Karpas-422 (cell line): ENCODE results near the gene RO60. TPM values are rescaled to one million over a fixed set of nuclear protein-coding genes. Genes with fewer than 3 reads are reported as not detected.
A peak's percentile ranks its signal among the peaks of the same experiment; 100 is the strongest.

Experiments
- DNase-seq: peaks from one replicate; pipeline ENCODE4 v3.0.0-alpha.2; 2015
- H2AFZ ChIP-seq: fragments of 200-600 bp; sonication (generic); 2 replicates; pipeline ENCODE4 v1.6.1; 2014; ENCODE audit warnings: antibody characterized with exemption, low read length, mixed read lengths
- H3K27ac ChIP-seq: fragments of 200-600 bp; sonication (generic); 2 replicates; pipeline ENCODE4 v1.5.1; 2014; ENCODE audit warnings: mild to moderate bottlenecking, low read length, moderate library complexity
- H3K27me3 ChIP-seq: fragments of 200-600 bp; sonication (generic); 2 replicates; pipeline ENCODE4 v1.6.1; 2014; ENCODE audit warnings: low read length, mixed read lengths
- H3K36me3 ChIP-seq: fragments of 200-600 bp; sonication (generic); 2 replicates; pipeline ENCODE4 v1.6.1; 2014; ENCODE audit warnings: low read length, mixed read lengths; ENCODE audit not compliant: insufficient read depth
- H3K4me1 ChIP-seq: fragments of 200-600 bp; sonication (generic); 2 replicates; pipeline ENCODE4 v1.6.1; 2014; ENCODE audit warnings: mild to moderate bottlenecking, low read length, mixed read lengths
- H3K4me2 ChIP-seq: fragments of 200-600 bp; sonication (generic); 2 replicates; pipeline ENCODE4 v1.6.1; 2014; ENCODE audit warnings: low read length, low read depth, mild to moderate bottlenecking; ENCODE audit not compliant: poor library complexity, severe bottlenecking
- H3K4me3 ChIP-seq: fragments of 200-600 bp; sonication (generic); 2 replicates; pipeline ENCODE4 v1.5.1; 2014; ENCODE audit warnings: mild to moderate bottlenecking, antibody characterized with exemption, low read length, mixed read lengths
- H3K79me2 ChIP-seq: fragments of 200-600 bp; sonication (generic); 2 replicates; pipeline ENCODE4 v1.6.1; 2014; ENCODE audit warnings: mild to moderate bottlenecking, low read length, mixed read lengths
- H3K9ac ChIP-seq: fragments of 200-600 bp; sonication (generic); 2 replicates; pipeline ENCODE4 v1.6.0; 2014; ENCODE audit warnings: low read length
- H3K9me2 ChIP-seq: fragments of 200-600 bp; sonication (generic), shearing (Covaris generic); replicated peaks from 2 replicates; pipeline ENCODE4 v1.6.0; 2014; ENCODE audit warnings: mild to moderate bottlenecking, low read length, moderate library complexity; ENCODE audit not compliant: insufficient read depth
- H3K9me3 ChIP-seq: fragments of 300-700, 200-600 bp; sonication (generic); 2 replicates; pipeline ENCODE4 v1.6.1; 2014; ENCODE audit warnings: low read length, mixed read lengths
- H4K20me1 ChIP-seq: fragments of 200-600 bp; sonication (generic); 2 replicates; pipeline ENCODE4 v1.6.1; 2014; ENCODE audit warnings: mild to moderate bottlenecking, antibody characterized with exemption, low read length, low read depth; ENCODE audit not compliant: insufficient read depth
- total RNA-seq: library from RNA; depleted of rRNA; stranded (reverse); fragments of >200 nt; shearing (Covaris generic); gene quantifications from 2 replicates; pipeline ENCODE4 v1.2.3, GENCODE V29; 2014; ENCODE audit warnings: low replicate concordance

RO60 gene
- total RNA-seq, 1 experiment from 2014 or later = 168 TPM

- no peaks in the 10 kb centered on the region for H3K9me3 ChIP-seq
- peaks cover 74% of the 10 kb centered on the region for H3K4me1 ChIP-seq
- peak overlapping the region; percentile 55 for H3K4me2 ChIP-seq
- no peaks in the 10 kb centered on the region for H3K9me2 ChIP-seq
- DNase-seq = no peak
- H3K79me2 ChIP-seq = peaks cover 98% of the 10 kb centered on the region
- H3K4me3 ChIP-seq = peak overlapping the region; percentile 44
- no peak overlapping the region for H2AFZ ChIP-seq
- H3K27ac ChIP-seq = peak overlapping the region; percentile 48
- peak overlapping the region; percentile 47 for H3K9ac ChIP-seq
- H3K36me3 ChIP-seq = peaks cover 23% of the 10 kb centered on the region
- H3K27me3 ChIP-seq = no peaks in the 10 kb centered on the region
- no peaks in the 10 kb centered on the region; the same call in 1 of the 2 replicates for H4K20me1 ChIP-seq
Measured at GRCh38 chr1:193066606-193067005, 7.2 kb downstream of the RO60 start.

DNA sequence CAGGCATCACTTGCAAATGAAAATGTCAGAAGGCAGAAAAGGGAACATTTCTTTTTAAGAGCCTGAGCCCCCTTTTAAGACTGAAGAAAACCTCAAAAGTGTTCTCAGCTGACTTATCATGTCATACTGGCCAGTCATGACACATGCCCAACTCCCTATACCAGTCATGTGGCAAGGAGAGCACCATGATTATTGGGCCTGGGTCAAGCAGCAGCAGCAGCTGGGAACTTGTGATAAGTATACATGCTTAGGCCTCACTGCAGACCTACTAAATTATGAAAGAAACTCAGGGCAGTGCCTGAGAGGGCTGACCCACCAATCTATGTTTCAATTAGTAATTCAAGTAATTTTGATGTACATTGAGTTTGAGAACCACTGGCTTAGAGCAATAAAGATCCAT lies 8.6 kb downstream of the RO60 start:
- Histone ChIP-seq H4K20me1 (no peaks in the 10 kb centered on the region; the same call in 1 of the 2 replicates), H3K4me1 (peaks cover 72% of the 10 kb centered on the region)

GRCh38 chr1:193069748-193070385 lies 10.5 kb downstream of the RO60 start:
- H3K4me1 ChIP-seq = peaks cover 53% of the 10 kb centered on the region
- H3K27ac ChIP-seq = peak overlapping the region; percentile 73
- no peak overlapping the region for H3K9ac ChIP-seq
- DNase-seq = peak; percentile 58
- peaks cover 28% of the 10 kb centered on the region for H3K36me3 ChIP-seq
- peaks cover 86% of the 10 kb centered on the region for H3K79me2 ChIP-seq
- no peak overlapping the region for H3K4me3 ChIP-seq
- H3K9me3 ChIP-seq = peaks cover 5% of the 10 kb centered on the region; the same call in 1 of the 2 replicates
- H2AFZ ChIP-seq = no peak overlapping the region
- H3K9me2 ChIP-seq = no peaks in the 10 kb centered on the region
- no peaks in the 10 kb centered on the region; the same call in 1 of the 2 replicates for H4K20me1 ChIP-seq
- no peaks in the 10 kb centered on the region for H3K27me3 ChIP-seq
- H3K4me2 ChIP-seq = peak overlapping the region; percentile 41

More for the DNA sequence above, 8.6 kb downstream of the RO60 start:
- Histone ChIP-seq H3K27me3 (no peaks in the 10 kb centered on the region), H3K4me2 (peak overlapping the region; percentile 55), H3K36me3 (peaks cover 23% of the 10 kb centered on the region), H3K4me3 (no peak overlapping the region), H3K9me2 (no peaks in the 10 kb centered on the region), H3K9ac (no peak overlapping the region), H3K9me3 (peaks cover 3% of the 10 kb centered on the region; the same call in 1 of the 2 replicates), H3K79me2 (peaks cover 97% of the 10 kb centered on the region), H2AFZ (no peak overlapping the region), H3K27ac (peak overlapping the region; percentile 28; the same call in 1 of the 2 replicates)
- DNase-seq = no peak

DNA sequence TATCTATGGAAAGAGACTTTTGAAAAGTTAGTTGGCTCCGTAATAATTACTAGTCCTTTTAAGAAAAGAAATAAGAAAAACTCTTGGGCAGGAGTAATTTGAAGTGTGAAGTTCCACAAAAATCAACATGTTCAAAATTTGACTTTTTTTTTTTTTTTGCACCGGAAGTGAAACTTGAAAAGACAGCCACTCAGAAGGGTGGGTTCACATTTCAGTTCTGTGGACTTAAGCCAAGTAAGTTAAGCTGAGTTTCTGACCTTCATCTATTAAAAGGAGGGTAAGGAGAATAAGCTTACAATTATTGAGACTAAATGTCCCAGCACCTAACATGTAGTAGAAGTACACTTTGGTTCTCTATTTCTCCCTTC lies 11.0 kb downstream of the RO60 start:
- Histone ChIP-seq H3K4me1 (peaks cover 48% of the 10 kb centered on the region), H3K9me3 (peaks cover 5% of the 10 kb centered on the region; the same call in 1 of the 2 replicates), H3K79me2 (peaks cover 83% of the 10 kb centered on the region), H3K27me3 (no peaks in the 10 kb centered on the region), H3K9me2 (no peaks in the 10 kb centered on the region), H4K20me1 (no peaks in the 10 kb centered on the region; the same call in 1 of the 2 replicates), H3K27ac (peak overlapping the region; percentile 73), H3K4me3 (no peak overlapping the region), H3K9ac (no peak overlapping the region), H3K36me3 (peaks cover 31% of the 10 kb centered on the region), H2AFZ (no peak overlapping the region), H3K4me2 (peak overlapping the region; percentile 41)
- peak; percentile 77 for DNase-seq

DNA sequence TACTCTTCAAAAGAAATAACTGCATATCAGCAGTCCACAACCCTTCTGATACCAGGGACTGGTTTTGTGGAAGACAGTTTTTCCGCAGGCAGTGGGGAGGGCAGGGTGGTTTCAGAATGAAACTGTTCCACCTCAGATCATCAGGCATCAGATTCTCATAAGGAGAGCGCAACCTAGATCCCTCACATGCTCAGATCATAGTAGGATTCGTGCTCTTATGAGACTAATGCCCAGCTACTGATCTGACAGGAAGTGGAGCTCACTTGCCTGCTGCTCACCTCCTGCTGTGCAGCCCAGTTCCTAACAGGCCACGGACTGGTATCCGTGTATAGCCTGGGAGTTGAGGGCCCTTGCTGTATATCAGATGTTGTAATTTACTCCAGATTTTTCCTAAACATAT lies 11.5 kb downstream of the RO60 start:
- H3K27ac ChIP-seq = peak overlapping the region; percentile 73; the same call in 1 of the 2 replicates
- peaks cover 8% of the 10 kb centered on the region; the same call in 1 of the 2 replicates for H3K9me3 ChIP-seq
- peaks cover 36% of the 10 kb centered on the region for H3K36me3 ChIP-seq
- no peak overlapping the region for H2AFZ ChIP-seq
- H3K27me3 ChIP-seq = no peaks in the 10 kb centered on the region
- no peaks in the 10 kb centered on the region for H3K9me2 ChIP-seq
- H3K4me3 ChIP-seq = no peak overlapping the region
- no peak overlapping the region for H3K4me2 ChIP-seq
- H3K79me2 ChIP-seq = peaks cover 83% of the 10 kb centered on the region
- no peaks in the 10 kb centered on the region; the same call in 1 of the 2 replicates for H4K20me1 ChIP-seq
- H3K9ac ChIP-seq = no peak overlapping the region
- H3K4me1 ChIP-seq = peaks cover 43% of the 10 kb centered on the region
- no peak for DNase-seq

DNA sequence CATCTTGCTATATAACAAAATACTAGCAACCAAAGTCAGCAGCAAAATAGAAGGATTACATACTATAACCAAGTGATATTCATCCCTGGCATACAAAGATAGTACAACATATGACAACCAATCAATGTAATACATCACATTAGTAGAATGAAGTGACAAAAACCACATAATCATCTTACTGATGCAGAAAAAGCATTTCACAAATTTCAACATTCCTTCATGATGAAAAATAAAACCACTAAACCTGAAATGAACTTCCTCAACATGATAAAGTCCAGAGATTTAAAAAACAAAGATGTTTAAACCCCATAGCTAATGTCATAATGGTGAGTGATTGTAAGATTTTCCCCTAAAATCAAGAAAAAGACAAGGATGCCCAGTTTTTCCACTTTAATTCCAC lies 18.6 kb downstream of the RO60 start:
- Histone ChIP-seq H3K27ac (no peak overlapping the region), H3K36me3 (peaks cover 72% of the 10 kb centered on the region), H3K4me2 (no peak overlapping the region), H4K20me1 (no peaks in the 10 kb centered on the region), H3K79me2 (peaks cover 36% of the 10 kb centered on the region), H3K9me2 (no peaks in the 10 kb centered on the region; the same call in 1 of the 2 replicates), H3K27me3 (no peaks in the 10 kb centered on the region), H3K9me3 (peaks cover 5% of the 10 kb centered on the region; the same call in 1 of the 2 replicates), H3K4me1 (peaks cover 13% of the 10 kb centered on the region), H3K4me3 (no peak overlapping the region), H2AFZ (no peak overlapping the region), H3K9ac (no peak overlapping the region)
- no peak for DNase-seq

GRCh38 chr1:193079187-193079586 lies 19.8 kb downstream of the RO60 start:
- Histone ChIP-seq H3K9me2 (no peaks in the 10 kb centered on the region; the same call in 1 of the 2 replicates), H3K79me2 (peaks cover 40% of the 10 kb centered on the region), H3K4me3 (no peak overlapping the region), H3K27ac (no peak overlapping the region), H3K9ac (no peak overlapping the region), H3K4me1 (peaks cover 25% of the 10 kb centered on the region), H3K9me3 (0 out of 2 replicates have a peak, but pooled peaks cover 3% of the 10 kb centered on the region), H4K20me1 (no peaks in the 10 kb centered on the region), H3K4me2 (no peak overlapping the region), H2AFZ (no peak overlapping the region), H3K27me3 (no peaks in the 10 kb centered on the region), H3K36me3 (peaks cover 78% of the 10 kb centered on the region)
- no peak for DNase-seq

DNA sequence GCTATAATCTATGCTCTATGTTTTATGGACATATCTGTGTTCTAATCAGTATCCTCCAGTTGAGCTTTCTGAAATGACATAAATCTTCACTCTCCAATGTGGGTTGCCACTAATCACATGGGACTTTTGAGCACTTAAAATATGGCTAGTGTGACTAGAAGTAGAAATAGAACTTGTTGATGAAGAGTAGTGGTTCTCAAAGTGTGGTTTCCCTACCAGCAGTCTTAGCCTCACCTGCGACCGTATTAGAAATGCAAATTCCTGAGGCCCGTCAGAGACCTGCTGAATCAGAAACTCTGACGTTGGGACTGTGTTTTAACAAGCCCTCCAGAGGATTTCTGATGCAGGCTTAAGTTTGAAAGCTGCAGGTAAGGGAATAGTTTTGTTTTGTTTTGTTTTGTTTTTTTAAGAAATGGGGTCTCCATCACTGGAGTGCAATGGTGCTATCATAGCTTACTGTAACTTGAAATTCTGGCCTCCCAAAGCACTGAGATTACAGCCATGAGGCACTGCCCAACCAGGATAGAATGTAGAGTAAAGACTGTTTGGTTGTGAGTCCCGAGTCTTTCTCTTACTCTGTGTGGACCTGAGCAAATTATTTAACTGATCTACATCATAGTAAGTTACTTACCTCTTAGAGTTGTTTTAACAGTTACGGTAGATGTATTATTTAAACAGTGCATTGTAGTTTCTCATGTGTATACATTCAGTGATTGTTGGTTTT lies 24.1 kb downstream of the RO60 start:
- H3K27ac ChIP-seq = peak overlapping the region; percentile 89
- H3K9me3 ChIP-seq = no peaks in the 10 kb centered on the region
- peaks cover 42% of the 10 kb centered on the region for H3K79me2 ChIP-seq
- H3K9ac ChIP-seq = peak overlapping the region; percentile 32; the same call in 1 of the 2 replicates
- peak; percentile 76 for DNase-seq
- peak overlapping the region; percentile 48 for H3K4me2 ChIP-seq
- no peaks in the 10 kb centered on the region for H4K20me1 ChIP-seq
- peaks cover 70% of the 10 kb centered on the region for H3K36me3 ChIP-seq
- no peaks in the 10 kb centered on the region; the same call in 1 of the 2 replicates for H3K9me2 ChIP-seq
- H2AFZ ChIP-seq = no peak overlapping the region
- peak overlapping the region; percentile 24; the same call in 1 of the 2 replicates for H3K4me3 ChIP-seq
- peaks cover 27% of the 10 kb centered on the region for H3K4me1 ChIP-seq
- H3K27me3 ChIP-seq = no peaks in the 10 kb centered on the region
